Upper lobe of right lung (tissue), 1 donor: Measurements from ENCODE around the gene CHN2. TPM values are rescaled to one million over a fixed set of nuclear protein-coding genes. Genes with fewer than 3 reads are reported as not detected.

Experiments
- ATAC-seq: fragments of 200-7000 bp; cut with Tn5 transposase; one replicate; pipeline ENCODE4 v1.9.1; 2020; ENCODE audit warnings: mild to moderate bottlenecking, moderate library complexity
- DNase-seq: peaks from one replicate; pipeline ENCODE4 v3.0.0-alpha.2; 2020
- H3K27ac ChIP-seq: fragments of 200-600 bp; one replicate; pipeline ENCODE4 v1.8.0; 2022
- H3K27me3 ChIP-seq: fragments of 200-600 bp; one replicate; pipeline ENCODE4 v1.8.0; 2022; ENCODE audit warnings: mild to moderate bottlenecking
- H3K36me3 ChIP-seq: fragments of 200-600 bp; one replicate; pipeline ENCODE4 v1.8.0; 2022
- H3K4me1 ChIP-seq: fragments of 200-600 bp; one replicate; pipeline ENCODE4 v1.8.0; 2022
- H3K4me3 ChIP-seq: fragments of 200-600 bp; one replicate; pipeline ENCODE4 v1.8.0; 2022; ENCODE audit warnings: mild to moderate bottlenecking
- H3K9me3 ChIP-seq: fragments of 200-600 bp; one replicate; pipeline ENCODE4 v1.8.0; 2022
- CTCF ChIP-seq: fragments of 200-600 bp; IDR thresholded peaks from one replicate; pipeline ENCODE4 v1.8.0; 2022; ENCODE audit warnings: antibody characterized with exemption
- intact Hi-C: fragments of 100-400 bp; cut with DNase I; formaldehyde crosslinking; loops from one replicate; pipeline ENCODE4 v1.11.0; 2022
- total RNA-seq: library from RNA; stranded (reverse); fragmentation: NEBNext Ultra II Directional; extraction: Animal tissue kit (Norgen Biotek cat#: 25700); gene quantifications from one replicate; pipeline ENCODE4 v1.2.1, GENCODE V29; 2021
- donor health status: DM: no; HTN: yes; CAD: no; lungs with severe emphysema.

CHN2 gene
- total RNA-seq, 1 donor from 2014 or later, result 14.4 TPM

- DNase-seq, result no peak
- ATAC-seq, result no peak
- no peaks in the 10 kb centered on the region for H3K27me3 ChIP-seq
- intact Hi-C loops, result no loop called here
- no peaks in the 10 kb centered on the region for H3K9me3 ChIP-seq
- H3K27ac ChIP-seq, result no peak overlapping the region
- no peak for TF ChIP-seq CTCF
- H3K4me3 ChIP-seq, result no peak overlapping the region
- H3K4me1 ChIP-seq, result no peaks in the 10 kb centered on the region
- no peaks in the 10 kb centered on the region for H3K36me3 ChIP-seq
These were observed 92.8 kb downstream of the CHN2 start for GRCh38 chr7:29287366-29287765.

GRCh38 chr7:29288181-29289091, 93.9 kb downstream of the CHN2 start:
- H3K27me3 ChIP-seq, result no peaks in the 10 kb centered on the region
- no peak for DNase-seq
- no peak overlapping the region for H3K4me3 ChIP-seq
- H3K36me3 ChIP-seq, result no peaks in the 10 kb centered on the region
- no peak for TF ChIP-seq CTCF
- intact Hi-C loops, result no loop called here
- H3K27ac ChIP-seq, result no peak overlapping the region
- H3K4me1 ChIP-seq, result no peaks in the 10 kb centered on the region
- H3K9me3 ChIP-seq, result no peaks in the 10 kb centered on the region
- ATAC-seq, result no peak

GRCh38 chr7:29289156-29290021, 94.8 kb downstream of the CHN2 start:
- no peak for TF ChIP-seq CTCF
- no peak overlapping the region for H3K27ac ChIP-seq
- DNase-seq, result no peak
- H3K9me3 ChIP-seq, result no peaks in the 10 kb centered on the region
- H3K27me3 ChIP-seq, result no peaks in the 10 kb centered on the region
- H3K4me3 ChIP-seq, result no peak overlapping the region
- intact Hi-C loops, result no loop called here
- peak; percentile 44 for ATAC-seq
- no peaks in the 10 kb centered on the region for H3K4me1 ChIP-seq
- H3K36me3 ChIP-seq, result no peaks in the 10 kb centered on the region

- H3K27me3 ChIP-seq, result no peaks in the 10 kb centered on the region
- no peaks in the 10 kb centered on the region for H3K9me3 ChIP-seq
- H3K4me3 ChIP-seq, result no peak overlapping the region
- no peak overlapping the region for H3K27ac ChIP-seq
- no peaks in the 10 kb centered on the region for H3K36me3 ChIP-seq
- no peak for DNase-seq
- no peak for ATAC-seq
- intact Hi-C loops, result no loop called here
- TF ChIP-seq CTCF, result no peak
- H3K4me1 ChIP-seq, result no peaks in the 10 kb centered on the region
These were observed 96.3 kb downstream of the CHN2 start for GRCh38 chr7:29290829-29291228.

GRCh38 chr7:29291723-29292618, 97.4 kb downstream of the CHN2 start:
- no peaks in the 10 kb centered on the region for H3K9me3 ChIP-seq
- no peak for TF ChIP-seq CTCF
- no peaks in the 10 kb centered on the region for H3K4me1 ChIP-seq
- no peak for DNase-seq
- no peak for ATAC-seq
- no peaks in the 10 kb centered on the region for H3K27me3 ChIP-seq
- intact Hi-C loops, result no loop called here
- H3K36me3 ChIP-seq, result no peaks in the 10 kb centered on the region
- no peak overlapping the region for H3K27ac ChIP-seq
- no peak overlapping the region for H3K4me3 ChIP-seq
